NB4 (cell line): ENCODE measurements around the gene KIF27.
"Not testable (repeated sequence)": the region's sequence is repeated elsewhere in the genome, so short reads cannot be mapped to it uniquely, and the experiment has no call there.

ENCODE experiments used
- POLR2A ChIP-seq: IDR thresholded peaks from 2 replicates; pipeline ENCODE4 v1.6.1; 2011; ENCODE audit warnings: mild to moderate bottlenecking; ENCODE audit not compliant: insufficient read length; ENCODE audit errors: extremely low read depth
- TF ChIP-seq, protein P1 (sequence below): IDR thresholded peaks from one replicate; pipeline ENCODE4 v1.5.1; 2012; ENCODE audit warnings: low read depth, low read length

DNA sequence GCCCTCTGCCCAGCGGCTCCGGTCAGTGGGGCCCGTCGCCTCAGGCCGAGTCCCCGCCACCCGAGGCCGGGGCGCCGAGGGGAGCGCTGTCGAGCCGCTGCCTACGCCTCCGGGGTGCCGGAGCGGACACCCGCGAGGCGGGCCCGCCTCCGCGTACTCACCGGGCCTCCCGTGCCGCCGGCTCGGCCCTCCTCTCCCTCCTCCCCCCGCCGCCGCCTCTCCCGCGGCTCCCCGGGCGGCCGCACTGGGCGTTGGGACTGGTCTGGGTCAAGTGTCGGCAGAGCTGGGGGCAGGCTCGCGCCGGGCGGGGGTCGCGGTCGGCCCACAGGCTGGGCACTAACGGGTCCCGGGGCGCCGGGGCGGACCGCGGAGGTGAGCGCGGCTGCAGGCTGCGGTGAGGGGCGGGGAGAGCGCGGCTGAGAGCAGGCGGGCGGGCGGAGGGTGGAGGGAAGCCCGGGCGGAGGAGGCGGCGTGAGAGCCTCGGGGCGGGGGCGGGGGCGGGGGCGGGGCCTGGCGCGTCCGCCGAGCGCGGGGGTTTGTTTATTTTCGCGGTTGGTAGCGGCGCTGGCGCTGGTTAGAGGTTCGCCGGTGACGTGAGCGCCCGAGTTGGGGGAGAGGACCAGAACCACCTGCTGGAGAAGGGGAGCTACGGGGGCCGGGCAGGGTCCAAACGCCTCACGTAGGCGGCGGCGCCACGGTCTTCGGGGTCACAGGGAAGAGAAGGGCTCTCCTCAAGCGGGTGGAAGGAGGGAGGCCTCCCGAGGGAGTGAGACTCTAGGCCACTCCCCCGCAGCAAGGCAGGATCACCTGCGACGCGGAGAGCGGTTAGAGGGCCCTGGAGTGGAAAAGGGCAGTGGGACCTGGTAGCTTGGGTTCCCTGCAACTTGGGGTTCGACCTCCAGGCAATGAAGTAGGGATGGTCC lies 103.6 kb downstream of the KIF27 start, which contains the start of gene GKAP1:
- TF ChIP-seq, protein P1, sequence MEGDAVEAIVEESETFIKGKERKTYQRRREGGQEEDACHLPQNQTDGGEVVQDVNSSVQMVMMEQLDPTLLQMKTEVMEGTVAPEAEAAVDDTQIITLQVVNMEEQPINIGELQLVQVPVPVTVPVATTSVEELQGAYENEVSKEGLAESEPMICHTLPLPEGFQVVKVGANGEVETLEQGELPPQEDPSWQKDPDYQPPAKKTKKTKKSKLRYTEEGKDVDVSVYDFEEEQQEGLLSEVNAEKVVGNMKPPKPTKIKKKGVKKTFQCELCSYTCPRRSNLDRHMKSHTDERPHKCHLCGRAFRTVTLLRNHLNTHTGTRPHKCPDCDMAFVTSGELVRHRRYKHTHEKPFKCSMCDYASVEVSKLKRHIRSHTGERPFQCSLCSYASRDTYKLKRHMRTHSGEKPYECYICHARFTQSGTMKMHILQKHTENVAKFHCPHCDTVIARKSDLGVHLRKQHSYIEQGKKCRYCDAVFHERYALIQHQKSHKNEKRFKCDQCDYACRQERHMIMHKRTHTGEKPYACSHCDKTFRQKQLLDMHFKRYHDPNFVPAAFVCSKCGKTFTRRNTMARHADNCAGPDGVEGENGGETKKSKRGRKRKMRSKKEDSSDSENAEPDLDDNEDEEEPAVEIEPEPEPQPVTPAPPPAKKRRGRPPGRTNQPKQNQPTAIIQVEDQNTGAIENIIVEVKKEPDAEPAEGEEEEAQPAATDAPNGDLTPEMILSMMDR, result not testable (repeated sequence)
- not testable (repeated sequence) for TF ChIP-seq POLR2A
